GM19395 (cell line): ENCODE results near the gene MCHR1.
"Not testable (repeated sequence)": the region's sequence is repeated elsewhere in the genome, so short reads cannot be mapped to it uniquely, and the experiment has no call there.

Source experiments
- ATAC-seq: cut with Tn5 transposase; IDR thresholded peaks from one replicate; pipeline ENCODE4 v1.9.1; 2021; ENCODE audit warnings: mild to moderate bottlenecking, moderate library complexity; ENCODE audit not compliant: unreplicated experiment

The MCHR1 gene

DNA sequence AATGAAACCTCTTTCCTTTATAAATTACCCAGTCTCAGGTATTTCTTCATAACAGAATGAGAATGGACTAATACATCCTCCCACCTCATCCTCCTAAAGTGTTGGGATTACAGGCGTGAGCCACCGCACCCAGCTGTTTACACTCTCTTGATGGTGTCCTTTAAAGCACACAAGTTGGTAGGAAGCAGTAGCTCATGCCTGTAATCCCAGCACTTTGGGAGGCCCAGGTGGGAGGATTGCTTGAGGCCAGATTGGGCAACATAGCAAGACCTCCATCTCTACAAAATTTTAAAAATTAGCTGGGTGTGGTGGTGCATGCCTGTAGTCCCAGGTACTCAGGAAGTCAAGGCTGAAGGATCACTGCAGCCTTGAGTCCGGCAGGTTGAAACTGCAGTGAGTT lies 23.3 kb upstream of the MCHR1 start:
- not testable (repeated sequence) for ATAC-seq

DNA sequence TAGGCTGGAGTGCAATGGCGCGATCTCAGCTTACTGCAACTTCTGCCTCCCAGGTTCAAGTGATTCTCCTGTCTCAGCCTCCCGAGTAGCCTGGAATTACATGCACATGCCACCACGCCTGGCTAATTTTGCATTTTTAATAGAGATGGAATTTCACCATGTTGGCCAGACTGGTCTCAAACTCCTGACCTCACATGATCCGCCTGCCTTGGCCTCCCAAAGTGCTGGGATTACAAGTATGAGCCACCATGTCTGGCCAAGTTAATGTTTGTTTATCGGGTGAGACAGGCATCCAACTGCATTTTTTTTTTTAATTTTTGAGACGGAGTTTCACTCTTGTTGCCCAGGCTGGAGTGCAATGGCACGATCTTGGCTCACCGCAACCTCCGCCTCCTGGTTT lies 22.6 kb upstream of the MCHR1 start:
- ATAC-seq = not testable (repeated sequence)

DNA sequence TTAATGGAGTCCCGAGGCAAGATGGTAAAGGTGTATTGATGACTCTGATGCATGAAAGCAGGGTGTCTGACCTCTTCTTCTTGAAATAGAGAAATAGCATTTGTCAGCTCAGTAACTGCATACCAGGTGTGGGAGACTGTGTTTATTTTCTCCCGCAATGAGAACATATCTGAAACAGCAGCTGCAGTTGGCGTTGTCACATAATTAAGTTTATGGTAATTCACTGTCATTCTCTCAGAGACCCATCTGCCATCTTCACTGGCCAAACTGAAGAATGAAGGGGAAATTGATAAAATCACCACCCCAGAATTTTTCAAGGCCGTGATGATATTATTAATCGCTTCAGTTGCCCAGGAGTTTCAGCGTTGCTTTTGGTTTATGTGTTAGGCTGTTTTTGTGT lies 20.1 kb upstream of the MCHR1 start:
- no peak for ATAC-seq

DNA sequence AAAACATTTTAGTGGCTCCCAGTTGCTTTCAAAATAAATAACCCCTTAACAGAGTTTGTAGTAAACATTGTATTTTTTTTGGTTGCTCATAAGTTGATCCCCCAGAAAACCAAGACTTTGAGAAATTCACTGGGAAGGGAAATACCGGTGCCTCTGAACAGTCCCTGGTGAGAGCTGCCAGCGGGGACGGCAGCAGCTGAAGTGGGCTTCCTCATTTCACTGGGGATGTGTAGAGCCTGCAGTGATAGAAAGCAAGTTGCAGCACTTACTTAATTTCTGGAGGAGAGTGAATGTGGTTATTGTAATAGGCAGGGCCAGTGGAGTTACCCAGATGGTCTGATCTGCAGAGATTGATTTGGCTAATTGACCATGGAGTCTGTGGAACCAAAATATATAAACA lies 18.6 kb upstream of the MCHR1 start:
- ATAC-seq = no peak

DNA sequence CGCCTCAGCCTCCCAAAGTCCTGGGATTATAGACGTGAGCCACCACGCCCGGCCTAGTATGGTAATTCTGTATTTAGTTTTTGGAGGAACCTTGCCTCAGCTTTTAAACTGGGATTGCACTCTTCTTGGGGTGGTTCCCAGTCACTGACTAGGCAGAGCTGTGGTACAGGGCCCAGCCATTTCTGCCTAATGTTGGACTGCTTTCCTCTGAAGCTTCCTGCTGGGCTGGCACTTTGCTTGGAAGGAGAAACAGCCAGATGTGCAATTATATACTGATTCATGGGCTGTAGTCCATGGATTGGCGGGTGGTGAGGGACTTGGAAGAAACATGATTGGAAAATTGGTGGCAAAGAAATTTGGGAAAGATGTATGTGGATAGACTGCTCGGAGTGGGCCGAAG lies 17.6 kb upstream of the MCHR1 start:
- no peak for ATAC-seq

DNA sequence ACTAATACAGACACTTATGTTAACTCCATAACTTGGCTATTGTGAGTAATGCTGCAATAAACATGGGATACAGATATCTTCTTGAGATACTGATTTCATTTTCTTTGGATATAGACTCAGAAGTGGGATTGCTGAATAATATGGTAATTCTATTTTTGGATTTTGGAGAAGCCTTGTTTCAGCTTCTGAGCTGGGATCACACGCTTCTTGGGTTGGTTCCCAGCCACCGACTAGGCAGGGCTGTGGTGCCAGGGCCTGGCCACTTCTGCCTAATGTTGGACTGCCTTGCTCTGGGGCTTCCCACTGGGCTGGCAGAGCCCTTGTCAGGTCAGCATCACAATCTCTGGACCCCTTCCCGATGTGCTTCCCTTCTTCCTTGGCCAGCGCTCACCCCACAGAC lies 14.0 kb upstream of the MCHR1 start:
- no peak for ATAC-seq

DNA sequence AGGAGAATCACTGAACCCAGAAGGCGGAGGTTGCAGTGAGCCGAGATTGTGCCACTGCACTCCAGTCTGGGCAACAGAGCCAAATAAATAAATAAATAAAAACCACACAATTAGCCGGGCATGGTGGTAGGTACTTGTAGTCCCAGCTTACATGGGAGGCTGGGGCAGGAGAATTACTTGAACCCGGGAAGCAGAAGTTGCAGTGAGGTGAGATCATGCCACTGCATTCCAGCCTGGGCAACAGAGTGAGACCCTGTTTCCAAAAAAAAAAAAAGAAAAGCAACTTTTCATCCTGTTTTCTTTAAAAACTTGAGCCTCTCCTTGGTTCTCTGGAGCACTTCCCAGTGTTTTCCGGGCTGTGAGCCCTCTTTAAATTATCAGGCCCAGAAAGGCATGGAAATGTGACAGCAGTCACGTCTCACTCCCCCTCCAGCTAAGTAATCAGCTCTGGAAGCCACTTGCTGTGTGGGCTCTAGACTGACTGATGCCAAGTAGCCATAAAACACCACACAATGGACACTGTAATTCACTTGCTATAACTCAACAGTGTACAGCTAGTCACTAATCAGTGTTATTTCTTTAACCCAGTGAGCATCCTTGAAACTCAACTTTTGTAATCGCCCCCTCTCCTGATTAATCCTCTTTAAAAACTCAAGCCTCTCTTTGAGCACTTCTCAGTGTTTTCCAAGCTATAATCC lies 13.0 kb upstream of the MCHR1 start:
- no peak for ATAC-seq

DNA sequence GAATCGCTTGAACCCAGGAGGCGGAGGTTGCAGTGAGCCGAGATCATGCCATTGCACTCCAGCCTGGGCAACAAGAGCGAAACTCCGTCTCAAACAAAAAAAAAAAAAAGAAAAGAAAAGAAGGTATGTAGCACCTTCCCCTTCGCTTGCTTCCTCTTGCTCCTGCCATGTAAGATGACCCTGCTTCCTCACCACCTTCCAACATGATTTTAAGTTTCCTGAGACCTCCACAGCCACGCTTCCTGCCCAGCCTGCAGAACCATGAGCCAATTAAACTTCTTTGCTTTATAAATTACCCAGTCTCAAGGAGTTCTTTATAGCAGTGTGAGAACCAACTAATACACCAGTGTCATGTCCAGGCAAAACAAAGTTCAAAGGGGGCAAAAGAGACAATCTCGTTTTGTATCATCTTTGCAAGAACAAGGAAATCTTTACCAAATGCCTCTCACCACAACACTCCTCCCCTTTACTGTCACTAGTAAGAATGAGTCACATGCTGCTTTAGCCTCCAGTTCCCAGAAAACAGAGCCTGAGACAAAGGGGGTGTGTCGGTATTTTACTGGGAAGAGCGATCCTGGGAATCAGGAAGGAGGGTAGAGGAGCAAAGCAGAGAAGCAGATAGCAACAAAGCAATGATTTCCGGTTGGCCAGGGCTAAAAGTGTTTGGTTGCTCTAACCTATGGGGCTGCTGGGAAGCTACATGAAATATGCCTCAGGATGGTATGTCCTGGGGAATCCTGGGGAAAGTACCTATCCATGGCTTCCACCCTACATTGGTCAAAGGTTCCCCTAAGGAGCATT lies 10.5 kb upstream of the MCHR1 start:
- no peak for ATAC-seq

DNA sequence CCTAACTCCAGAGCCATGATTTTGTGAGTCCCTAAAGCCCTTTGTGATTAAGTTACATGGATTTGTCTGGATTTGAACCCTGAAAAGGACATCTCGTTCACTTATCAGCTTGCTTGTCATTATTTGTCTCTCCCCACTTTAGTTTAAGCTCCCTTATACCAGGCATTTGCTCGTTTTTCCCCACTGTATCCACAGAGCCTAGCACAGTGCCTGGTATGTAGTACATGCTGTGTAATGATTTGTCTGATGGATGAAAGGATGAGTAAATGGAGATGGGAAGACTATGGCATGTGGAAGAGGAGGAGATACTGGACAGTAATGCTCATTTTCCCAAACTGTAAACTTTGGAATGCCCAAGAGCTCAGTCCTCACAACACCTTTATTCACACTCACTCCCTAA lies 9.2 kb upstream of the MCHR1 start:
- ATAC-seq = no peak

DNA sequence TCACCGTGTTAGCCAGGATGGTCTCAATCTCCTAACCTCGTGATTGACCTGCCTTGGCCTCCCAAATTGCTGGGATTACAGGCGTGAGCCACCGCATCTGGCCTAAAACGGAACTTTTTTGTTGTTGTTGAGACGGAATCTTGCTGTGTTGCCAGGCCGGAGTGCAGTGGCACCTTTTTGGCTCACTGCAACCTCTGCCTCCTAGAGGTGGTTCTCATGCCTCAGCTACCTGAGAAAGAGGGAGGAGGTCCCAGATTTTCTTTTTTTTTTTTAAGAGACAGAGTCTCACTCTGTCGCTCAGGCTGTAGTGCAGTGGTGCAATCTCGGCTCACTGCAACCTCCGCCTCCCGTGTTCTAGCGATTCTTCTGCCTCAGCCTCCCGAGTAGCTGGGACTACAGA lies 7.9 kb upstream of the MCHR1 start:
- ATAC-seq = no peak

DNA sequence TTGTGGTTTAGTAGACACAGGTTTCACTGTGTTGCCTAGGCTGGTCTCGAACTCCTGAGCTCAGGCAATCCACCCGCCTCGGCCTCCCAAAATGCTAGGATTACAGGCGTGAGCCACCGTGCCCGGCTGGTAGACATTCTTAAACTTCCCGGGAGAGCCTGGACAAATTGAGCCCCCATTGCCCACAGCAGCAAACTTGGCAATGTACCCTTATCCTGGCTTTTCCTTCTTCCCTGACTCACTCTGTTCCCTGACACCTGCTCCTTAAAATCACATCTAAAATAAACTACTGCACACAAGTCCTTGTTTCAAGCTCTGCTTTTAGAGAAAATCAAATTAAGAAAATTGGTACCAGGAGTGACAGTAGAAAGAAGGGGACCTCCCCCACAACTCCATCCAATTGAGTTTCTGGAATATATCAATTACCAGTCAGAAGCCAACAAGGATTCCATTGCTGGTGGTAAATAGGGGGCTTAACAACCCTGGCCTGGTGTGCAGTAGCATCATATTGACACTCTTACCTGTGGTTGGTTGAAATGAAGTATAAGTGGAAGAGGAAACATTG lies 7.4 kb upstream of the MCHR1 start:
- ATAC-seq = no peak

DNA sequence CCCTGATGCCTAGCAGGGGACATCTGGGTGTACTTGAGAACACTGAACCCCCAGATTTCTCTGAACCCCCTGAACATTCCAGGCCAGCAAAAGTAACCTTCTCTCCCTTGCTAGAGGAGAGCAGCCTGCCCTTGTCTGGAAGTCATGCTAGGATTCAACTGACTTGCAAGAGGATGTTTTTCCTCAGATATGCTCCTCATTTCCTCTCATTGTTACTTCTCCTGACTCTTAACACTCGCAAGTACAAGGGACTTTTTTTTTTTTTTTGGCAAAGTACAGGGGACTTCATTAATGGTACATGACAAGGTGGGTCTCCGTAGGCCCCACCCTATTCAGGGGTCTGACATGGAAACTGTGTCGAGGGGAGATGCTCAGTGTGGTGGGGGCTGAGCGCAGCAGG lies 6.3 kb upstream of the MCHR1 start:
- no peak for ATAC-seq

DNA sequence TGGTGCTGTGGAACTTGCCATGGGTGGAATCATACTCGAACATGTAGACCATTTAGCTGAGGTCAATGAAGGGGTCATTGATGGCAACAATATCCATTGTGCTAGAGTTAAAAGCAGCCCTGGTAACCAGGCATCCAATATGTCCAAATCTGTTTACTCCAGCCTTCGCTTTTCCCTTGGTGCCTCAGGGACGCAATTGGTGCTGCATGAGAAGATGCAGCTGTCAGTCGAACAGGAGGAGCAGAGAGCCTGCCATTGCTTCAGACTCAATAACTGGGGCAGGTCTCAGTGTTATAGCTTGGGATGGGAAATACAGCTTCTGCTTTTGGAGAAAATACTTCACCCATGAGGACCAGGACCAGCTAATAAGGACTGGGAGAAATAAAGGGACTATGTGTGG lies 5.0 kb upstream of the MCHR1 start:
- no peak for ATAC-seq

DNA sequence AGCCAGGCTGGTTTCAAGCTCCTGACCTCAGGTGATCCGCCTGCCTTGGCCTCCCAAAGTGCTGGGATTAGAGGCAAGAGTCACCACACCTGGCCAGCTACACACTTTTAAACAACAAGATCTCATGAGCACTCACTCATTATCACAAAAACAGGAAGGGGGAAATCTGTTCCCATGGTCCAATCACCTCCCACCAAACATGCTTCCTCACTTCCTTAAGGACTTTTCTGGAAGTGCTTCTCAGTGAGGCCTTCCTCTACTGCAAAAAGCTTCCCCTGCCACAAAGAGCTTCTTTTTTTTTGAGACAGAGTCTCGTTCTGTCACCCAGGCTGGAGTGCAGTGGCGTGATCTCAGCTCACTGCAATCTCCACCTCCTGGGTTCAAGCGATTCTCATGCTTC lies 3.1 kb upstream of the MCHR1 start:
- ATAC-seq = not testable (repeated sequence)

DNA sequence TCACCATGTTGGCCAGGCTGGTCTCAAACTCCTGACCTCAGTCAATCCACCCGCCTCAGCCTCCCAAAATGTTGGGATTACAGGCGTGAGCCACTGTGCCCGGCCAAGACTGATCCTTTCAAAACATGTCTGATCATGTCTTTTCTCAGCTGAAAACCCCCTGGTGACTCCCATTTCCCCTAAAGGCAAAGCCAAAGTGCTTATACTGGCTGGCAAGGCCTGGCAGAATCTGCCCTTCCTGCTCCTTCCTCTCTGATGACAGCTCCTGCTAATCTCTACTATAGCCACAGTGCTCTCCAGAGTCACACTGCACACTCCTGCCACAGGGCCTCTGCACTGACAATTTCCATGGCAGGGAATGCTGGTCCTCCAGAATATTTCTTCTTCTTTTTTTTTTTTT lies 2.6 kb upstream of the MCHR1 start:
- no peak for ATAC-seq

DNA sequence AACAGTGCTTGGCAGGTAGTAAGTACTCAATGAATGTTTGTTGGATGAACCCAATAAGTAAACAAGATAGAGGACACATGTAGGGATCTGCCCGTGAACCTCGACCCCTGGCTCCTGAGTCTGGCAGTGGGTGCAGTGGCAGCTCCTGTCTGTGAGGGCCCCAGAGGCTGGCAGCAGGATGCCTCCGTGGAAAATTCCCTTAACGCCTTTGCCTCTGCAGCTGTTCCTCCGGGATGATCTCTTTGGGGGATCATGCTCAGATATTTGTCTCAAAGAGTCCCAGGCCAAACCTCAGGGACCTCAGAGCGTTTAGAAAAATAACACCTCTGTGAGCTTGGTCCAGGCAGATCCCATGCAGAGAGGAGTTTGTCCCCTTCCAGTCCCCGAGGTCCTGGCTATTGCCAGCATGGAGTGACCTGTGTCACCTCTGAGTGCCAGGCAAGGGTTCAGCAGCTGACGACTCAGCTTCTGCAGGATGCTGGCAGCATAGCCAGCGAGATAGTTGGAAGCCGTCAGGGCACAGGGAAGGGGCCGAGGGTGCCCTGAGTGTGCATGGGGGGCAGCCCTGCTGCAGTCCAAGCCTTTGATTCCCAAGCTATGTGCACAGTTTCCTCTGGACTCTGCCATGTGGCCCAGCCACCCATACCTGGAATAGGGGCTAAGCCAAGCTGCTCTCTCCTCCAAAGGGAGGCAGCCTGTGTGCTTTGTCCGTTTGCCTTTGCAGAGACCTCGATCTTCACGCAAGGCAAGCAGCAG lies 613 bp upstream of the MCHR1 start:
- no peak for ATAC-seq

DNA sequence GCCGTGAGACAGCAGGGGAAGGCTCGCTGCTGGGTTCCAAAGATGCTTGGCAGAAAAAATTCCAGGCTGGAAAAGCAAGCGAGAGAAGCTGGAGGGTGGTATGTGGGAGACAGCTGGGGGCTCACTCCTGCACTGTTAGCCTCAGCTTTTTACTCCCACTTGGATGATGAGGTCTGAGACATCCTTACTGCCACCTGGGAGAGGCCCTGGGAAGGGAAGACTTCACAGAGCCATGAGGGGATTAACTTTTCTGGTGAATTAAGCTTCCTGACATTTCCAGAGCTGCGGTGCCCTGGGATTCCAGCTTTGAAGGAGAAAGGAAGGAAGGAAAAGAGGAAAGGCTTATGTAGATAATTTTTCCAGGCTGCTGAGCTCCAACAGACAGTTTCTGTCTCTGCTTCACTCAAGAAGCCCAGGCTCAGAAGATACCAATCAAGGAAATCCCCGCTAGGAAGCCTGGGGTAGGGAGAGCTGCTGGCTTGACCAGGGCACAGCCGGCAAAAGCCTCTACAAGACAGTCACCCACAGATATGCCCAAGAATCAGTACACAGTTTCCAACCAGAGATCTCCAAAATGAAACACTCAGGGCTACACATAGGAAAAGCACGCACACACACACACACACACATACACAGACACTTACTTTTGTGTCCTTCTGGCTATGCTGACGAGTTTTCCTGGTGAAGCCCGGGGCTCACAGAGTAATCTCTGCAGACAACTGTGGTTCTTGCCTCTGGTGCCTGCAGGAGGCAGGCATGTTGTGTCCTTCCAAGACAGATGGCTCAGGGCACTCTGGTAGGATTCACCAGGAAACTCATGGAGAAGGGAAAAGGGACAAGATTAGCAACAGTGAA lies 907 bp downstream of the MCHR1 start:
- no peak for ATAC-seq

DNA sequence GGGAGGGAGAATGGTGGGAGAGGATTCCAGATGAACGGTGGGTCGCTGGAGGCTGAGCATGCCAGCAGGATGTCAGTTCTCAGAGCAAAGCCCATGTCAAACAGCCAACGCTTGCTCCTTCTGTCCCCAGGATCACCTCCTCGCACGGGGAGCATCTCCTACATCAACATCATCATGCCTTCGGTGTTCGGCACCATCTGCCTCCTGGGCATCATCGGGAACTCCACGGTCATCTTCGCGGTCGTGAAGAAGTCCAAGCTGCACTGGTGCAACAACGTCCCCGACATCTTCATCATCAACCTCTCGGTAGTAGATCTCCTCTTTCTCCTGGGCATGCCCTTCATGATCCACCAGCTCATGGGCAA lies 1.5 kb downstream of the MCHR1 start:
- no peak for ATAC-seq

DNA sequence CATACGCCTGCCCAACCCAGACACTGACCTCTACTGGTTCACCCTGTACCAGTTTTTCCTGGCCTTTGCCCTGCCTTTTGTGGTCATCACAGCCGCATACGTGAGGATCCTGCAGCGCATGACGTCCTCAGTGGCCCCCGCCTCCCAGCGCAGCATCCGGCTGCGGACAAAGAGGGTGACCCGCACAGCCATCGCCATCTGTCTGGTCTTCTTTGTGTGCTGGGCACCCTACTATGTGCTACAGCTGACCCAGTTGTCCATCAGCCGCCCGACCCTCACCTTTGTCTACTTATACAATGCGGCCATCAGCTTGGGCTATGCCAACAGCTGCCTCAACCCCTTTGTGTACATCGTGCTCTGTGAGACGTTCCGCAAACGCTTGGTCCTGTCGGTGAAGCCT lies 2.2 kb downstream of the MCHR1 start:
- no peak for ATAC-seq

DNA sequence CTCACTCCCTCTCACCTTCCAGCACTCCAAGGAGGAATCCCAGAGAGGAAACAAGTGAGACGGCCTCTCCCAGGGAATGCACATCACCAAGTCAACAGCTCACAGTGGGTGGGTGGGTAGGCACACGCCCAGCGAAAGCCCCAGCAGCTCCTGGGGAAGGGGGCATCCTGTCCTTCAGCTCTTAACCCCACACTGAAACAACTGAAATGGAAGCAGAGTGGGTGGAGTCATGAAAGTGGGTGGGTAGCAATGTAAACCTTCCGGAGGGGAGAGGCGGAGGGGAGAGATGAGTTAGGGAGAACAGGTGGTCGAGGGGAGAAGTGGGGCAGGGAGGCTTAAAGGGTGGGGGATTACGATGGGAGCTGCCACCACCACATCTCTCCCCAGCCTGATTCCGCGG lies 5.4 kb downstream of the MCHR1 start:
- no peak for ATAC-seq

DNA sequence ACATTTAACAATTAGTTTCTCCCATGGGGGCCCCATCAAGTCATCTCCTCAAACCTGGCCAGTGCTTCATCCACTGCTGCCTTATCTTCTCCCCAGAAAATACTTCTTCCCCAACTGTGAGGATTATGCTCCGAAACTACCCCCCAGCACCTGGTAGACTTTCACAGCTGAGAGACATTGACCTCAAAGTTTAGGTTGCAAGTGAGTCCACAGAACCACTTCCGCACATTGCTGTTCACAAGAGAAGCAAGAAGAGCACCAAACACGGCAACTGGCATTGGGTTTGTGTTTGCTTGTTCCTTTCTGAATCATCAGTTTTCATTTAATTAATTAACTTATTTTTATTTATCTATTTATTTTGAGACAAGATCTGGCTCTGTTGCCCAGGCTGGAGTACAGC lies 6.1 kb downstream of the MCHR1 start:
- no peak for ATAC-seq
